ENCODE results near the gene SAFB2. TPM values are rescaled to one million over a fixed set of nuclear protein-coding genes. Genes with fewer than 3 reads are reported as not detected.

Gene SAFB2
- polyA plus RNA-seq, 1 experiment, result 13.3 TPM

GRCh38 chr19:5561559-5561958, 61.0 kb downstream of the SAFB2 start:
- TF ChIP-seq, protein P1, sequence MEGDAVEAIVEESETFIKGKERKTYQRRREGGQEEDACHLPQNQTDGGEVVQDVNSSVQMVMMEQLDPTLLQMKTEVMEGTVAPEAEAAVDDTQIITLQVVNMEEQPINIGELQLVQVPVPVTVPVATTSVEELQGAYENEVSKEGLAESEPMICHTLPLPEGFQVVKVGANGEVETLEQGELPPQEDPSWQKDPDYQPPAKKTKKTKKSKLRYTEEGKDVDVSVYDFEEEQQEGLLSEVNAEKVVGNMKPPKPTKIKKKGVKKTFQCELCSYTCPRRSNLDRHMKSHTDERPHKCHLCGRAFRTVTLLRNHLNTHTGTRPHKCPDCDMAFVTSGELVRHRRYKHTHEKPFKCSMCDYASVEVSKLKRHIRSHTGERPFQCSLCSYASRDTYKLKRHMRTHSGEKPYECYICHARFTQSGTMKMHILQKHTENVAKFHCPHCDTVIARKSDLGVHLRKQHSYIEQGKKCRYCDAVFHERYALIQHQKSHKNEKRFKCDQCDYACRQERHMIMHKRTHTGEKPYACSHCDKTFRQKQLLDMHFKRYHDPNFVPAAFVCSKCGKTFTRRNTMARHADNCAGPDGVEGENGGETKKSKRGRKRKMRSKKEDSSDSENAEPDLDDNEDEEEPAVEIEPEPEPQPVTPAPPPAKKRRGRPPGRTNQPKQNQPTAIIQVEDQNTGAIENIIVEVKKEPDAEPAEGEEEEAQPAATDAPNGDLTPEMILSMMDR (IDR thresholded peaks at IDR 0.05; ENCODE audit: insufficient read depth, low read depth, low read length), result peak; percentile 45
- ChIA-PET POLR2A (no interaction called here), CTCF (no interaction called here)
- Histone ChIP-seq H3K27me3 (ENCODE audit: control insufficient read depth, insufficient read depth, low read length) (peaks cover 1% of the 10 kb centered on the region), H3K36me3 (ENCODE audit: control insufficient read depth, insufficient read depth, low read length) (no peaks in the 10 kb centered on the region), H3K4me3 (ENCODE audit: low read depth, low read length) (no peak overlapping the region)
- no peak for DNase-seq (ENCODE audit: low read depth)

GRCh38 chr19:5560156-5560555, 62.4 kb downstream of the SAFB2 start:
- no peak for DNase-seq (ENCODE audit: low read depth)
- Histone ChIP-seq H3K27me3 (ENCODE audit: control insufficient read depth, insufficient read depth, low read length) (no peaks in the 10 kb centered on the region; the same call in 1 of the 2 replicates), H3K36me3 (ENCODE audit: control insufficient read depth, insufficient read depth, low read length) (no peaks in the 10 kb centered on the region), H3K4me3 (ENCODE audit: low read depth, low read length) (no peak overlapping the region)
- ChIA-PET CTCF (interaction anchor here (0.5 kb wide), 1 partner anchor 26 kb away, joined by 4 read pairs; no protein-coding TSS in a partner anchor), POLR2A (no interaction called here)
- TF ChIP-seq, protein P1 (IDR thresholded peaks at IDR 0.05; ENCODE audit: insufficient read depth, low read depth, low read length), result no peak

DNA sequence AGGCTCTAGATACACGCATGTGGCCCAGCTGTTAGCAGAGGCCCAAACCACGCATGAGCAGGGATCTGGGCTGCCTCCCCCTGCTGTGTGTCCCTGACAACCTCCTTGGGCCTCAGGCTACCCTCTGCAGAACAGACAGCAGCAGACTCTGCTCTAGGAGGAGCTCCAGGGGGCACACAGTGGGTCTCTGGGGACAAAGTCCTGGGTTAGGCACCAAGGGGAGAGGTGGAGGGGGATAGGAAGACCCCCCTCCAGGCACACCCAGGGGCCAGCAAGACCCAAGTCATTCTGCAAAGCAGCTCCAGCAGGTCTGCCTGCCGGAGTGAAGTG, 62.8 kb downstream of the SAFB2 start:
- no peaks in the 10 kb centered on the region; the same call in 1 of the 2 replicates for H3K27me3 ChIP-seq (ENCODE audit: control insufficient read depth, insufficient read depth, low read length)
- DNase-seq (ENCODE audit: low read depth), result no peak
- TF ChIP-seq, protein P1 (IDR thresholded peaks at IDR 0.05; ENCODE audit: insufficient read depth, low read depth, low read length), result no peak
- CTCF ChIA-PET, result interaction anchor here (0.5 kb wide), 1 partner anchor 26 kb away, joined by 4 read pairs; no protein-coding TSS in a partner anchor
- H3K36me3 ChIP-seq (ENCODE audit: control insufficient read depth, insufficient read depth, low read length), result no peaks in the 10 kb centered on the region
- POLR2A ChIA-PET, result no interaction called here
- no peak overlapping the region for H3K4me3 ChIP-seq (ENCODE audit: low read depth, low read length)

- Histone ChIP-seq H3K27me3 (ENCODE audit: control insufficient read depth, insufficient read depth, low read length) (peaks cover 2% of the 10 kb centered on the region; the same call in 1 of the 2 replicates), H3K4me3 (ENCODE audit: low read depth, low read length) (no peak overlapping the region), H3K36me3 (ENCODE audit: control insufficient read depth, insufficient read depth, low read length) (no peaks in the 10 kb centered on the region)
- ChIA-PET POLR2A (no interaction called here), CTCF (interaction anchor here (1.3 kb wide), 2 partner anchors 10 to 19 kb away, joined by 3 to 5 read pairs; no protein-coding TSS in a partner anchor)
- no peak for DNase-seq (ENCODE audit: low read depth)
- TF ChIP-seq, protein P1 (IDR thresholded peaks at IDR 0.05; ENCODE audit: insufficient read depth, low read depth, low read length), result no peak
Measured at GRCh38 chr19:5558101-5558621, 64.4 kb downstream of the SAFB2 start.

GRCh38 chr19:5557691-5558090, 64.9 kb downstream of the SAFB2 start:
- Histone ChIP-seq H3K4me3 (ENCODE audit: low read depth, low read length) (no peak overlapping the region), H3K36me3 (ENCODE audit: control insufficient read depth, insufficient read depth, low read length) (no peaks in the 10 kb centered on the region), H3K27me3 (ENCODE audit: control insufficient read depth, insufficient read depth, low read length) (peaks cover 2% of the 10 kb centered on the region; the same call in 1 of the 2 replicates)
- TF ChIP-seq, protein P1 (IDR thresholded peaks at IDR 0.05; ENCODE audit: insufficient read depth, low read depth, low read length), result no peak
- CTCF ChIA-PET, result interaction anchor here (1.3 kb wide), 2 partner anchors 10 to 20 kb away, joined by 3 to 5 read pairs; no protein-coding TSS in a partner anchor
- POLR2A ChIA-PET, result no interaction called here
- no peak for DNase-seq (ENCODE audit: low read depth)
